Natural killer cell (primary cell): ENCODE data around the gene IL1RAPL2. TPM values are rescaled to one million over a fixed set of nuclear protein-coding genes. Genes with fewer than 3 reads are reported as not detected.

Source experiments
- ATAC-seq, 3 donors: fragments of 150-1000 bp in 2 of 3; fragments of 200-7000 bp in 1 of 3; cut with Tn5 transposase; 1 replicate in 1 of 3; 2 replicates in 2 of 3; pipeline ENCODE4 v1.10.0; 2021; ENCODE audit warnings: mild to moderate bottlenecking in 2 of 3, moderate library complexity in 2 of 3
- DNase-seq, 2 donors: peaks; one replicate each; pipeline versions ENCODE4 v3.0.0 to v3.0.0-alpha.2; 2013 to 2021; ENCODE audit warnings: mixed read lengths in 1 of 2
- H3K27ac ChIP-seq: one replicate; pipeline ENCODE4 v1.5.1; 2013; ENCODE audit warnings: mild to moderate bottlenecking, low read length
- H3K27me3 ChIP-seq: one replicate; pipeline ENCODE4 v1.6.1; 2013; ENCODE audit warnings: low read length; ENCODE audit not compliant: control insufficient read depth, insufficient read depth
- H3K36me3 ChIP-seq: one replicate; pipeline ENCODE4 v1.6.1; 2013; ENCODE audit warnings: low read length; ENCODE audit not compliant: control insufficient read depth, insufficient read depth
- H3K4me1 ChIP-seq: one replicate; pipeline ENCODE4 v1.6.1; 2013; ENCODE audit warnings: low read length; ENCODE audit not compliant: control insufficient read depth, insufficient read depth
- H3K4me3 ChIP-seq: one replicate; pipeline ENCODE4 v1.5.1; 2013; ENCODE audit warnings: low read length
- H3K9me3 ChIP-seq: one replicate; pipeline ENCODE4 v1.6.1; 2013; ENCODE audit warnings: low read length; ENCODE audit not compliant: control insufficient read depth, insufficient read depth
- H3K27ac Mint-ChIP-seq, 2 donors: one replicate each; pipeline ENCODE4 v1.8.0; 2022; ENCODE audit warnings: mild to moderate bottlenecking in 2 of 2, mixed read lengths in 2 of 2, moderate library complexity in 1 of 2
- H3K27me3 Mint-ChIP-seq, 2 donors: one replicate each; pipeline ENCODE4 v1.8.0; 2022; ENCODE audit warnings: low read depth in 2 of 2, mixed read lengths in 2 of 2
- H3K36me3 Mint-ChIP-seq: one replicate; pipeline ENCODE4 v1.8.0; 2022; ENCODE audit warnings: mixed read lengths
- H3K4me1 Mint-ChIP-seq, 2 donors: one replicate each; pipeline ENCODE4 v1.8.0; 2022; ENCODE audit warnings: mixed read lengths in 2 of 2
- H3K4me3 Mint-ChIP-seq: one replicate; pipeline ENCODE4 v1.8.0; 2022; ENCODE audit warnings: mild to moderate bottlenecking, moderate library complexity, mixed read lengths
- H3K9me3 Mint-ChIP-seq, 2 donors: one replicate each; pipeline ENCODE4 v1.8.0; 2022; ENCODE audit warnings: mixed read lengths in 2 of 2
- CTCF ChIP-seq: fragments of 200-600 bp; IDR thresholded peaks from one replicate; pipeline ENCODE4 v1.8.0; 2022; ENCODE audit warnings: antibody characterized with exemption
- WGBS: methylation state at CpG from one replicate; pipeline ENCODE4 v1.1.7; 2013; ENCODE audit warnings: missing lambda C conversion rate; ENCODE audit not compliant: insufficient coverage; 5-methylcytosine and 5-hydroxymethylcytosine counted together
- intact Hi-C: fragments of 100-400 bp; cut with micrococcal nuclease; formaldehyde crosslinking; loops from one replicate; pipeline ENCODE4 v1.14.2; 2022
- total RNA-seq, 4 donors: library from RNA; stranded (reverse); fragments of 120-200 nt in 1 of 4; gene quantifications; one replicate each; pipeline versions ENCODE4 v1.2.3 to v1.2.4, GENCODE V29; 2013 to 2022

IL1RAPL2 gene
- total RNA-seq, 3 donors from 2014 or later (not counting 1 experiment from before 2014, with no cell fraction given), result not detected

DNA sequence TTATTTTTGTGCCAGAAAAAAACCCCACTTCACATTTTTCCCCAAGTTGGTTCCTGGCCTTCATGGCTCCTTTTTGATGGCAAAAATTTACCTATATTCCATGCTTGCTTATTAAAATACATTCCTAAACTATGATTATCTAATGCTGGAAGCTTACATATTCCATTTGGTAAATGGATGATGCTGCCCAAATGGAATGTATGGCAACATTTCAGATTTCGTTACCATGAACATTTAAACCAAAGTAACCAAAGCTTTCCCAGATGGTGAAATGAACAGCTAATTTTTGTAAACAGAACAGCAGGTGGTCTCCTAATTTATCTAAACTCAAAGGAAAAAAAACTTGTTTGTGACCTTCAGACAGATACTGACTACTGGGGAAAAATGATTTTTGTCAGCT, 765.2 kb downstream of the IL1RAPL2 start:
- Histone ChIP-seq H3K4me1 (no peaks in the 10 kb centered on the region), H3K27ac (no peak overlapping the region), H3K4me3 (no peak overlapping the region), H3K36me3 (no peaks in the 10 kb centered on the region), H3K9me3 (no peaks in the 10 kb centered on the region), H3K27me3 (no peaks in the 10 kb centered on the region)
- no CpG with 5 or more reads among the region's 1 CpG for WGBS
- Mint-ChIP-seq H3K4me3 (no peak overlapping the region), H3K36me3 (no peaks in the 10 kb centered on the region), H3K27ac (no peak overlapping the region), H3K9me3 (peaks cover 3 to 4% of the 10 kb centered on the region in 2 donors), H3K27me3 (no peaks in the 10 kb centered on the region), H3K4me1 (no peaks in the 10 kb centered on the region)
- TF ChIP-seq CTCF, result no peak
- ATAC-seq (no peak), DNase-seq (no peak)
- intact Hi-C loops, result no loop called here

DNA sequence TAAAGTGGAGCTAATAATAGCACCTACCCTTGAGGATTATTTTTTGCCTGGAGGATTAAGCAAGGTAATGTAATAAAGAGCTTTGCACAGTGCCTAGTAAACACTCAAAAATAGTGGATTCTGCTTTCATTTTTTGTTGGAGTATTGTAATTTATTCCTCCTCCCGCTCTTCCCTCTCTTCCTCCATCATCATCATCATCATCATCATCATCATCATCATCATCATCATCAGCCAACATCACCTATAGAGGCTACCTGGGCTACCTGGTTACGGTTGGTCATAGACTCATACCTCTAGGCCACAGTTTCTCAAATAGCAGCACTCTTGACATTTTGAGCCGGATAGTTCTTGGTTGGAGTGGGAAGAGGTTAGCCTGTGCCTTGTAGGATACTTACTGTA, 781.4 kb downstream of the IL1RAPL2 start:
- peaks cover 3 to 5% of the 10 kb centered on the region in 2 donors for H3K9me3 Mint-ChIP-seq
- no peaks in the 10 kb centered on the region for H3K27me3 Mint-ChIP-seq
- DNase-seq (no peak), ATAC-seq (no peak)
- Histone ChIP-seq H3K36me3 (no peaks in the 10 kb centered on the region), H3K27ac (no peak overlapping the region), H3K4me1 (no peaks in the 10 kb centered on the region), H3K27me3 (no peaks in the 10 kb centered on the region), H3K4me3 (no peak overlapping the region), H3K9me3 (peaks cover 2% of the 10 kb centered on the region)
- no peaks in the 10 kb centered on the region for H3K4me1 Mint-ChIP-seq
- TF ChIP-seq CTCF, result no peak
- H3K36me3 Mint-ChIP-seq, result no peaks in the 10 kb centered on the region
- WGBS, result 100% methylated on average over 1 of the region's 3 CpGs
- H3K4me3 Mint-ChIP-seq, result no peak overlapping the region
- intact Hi-C loops, result no loop called here
- no peak overlapping the region for H3K27ac Mint-ChIP-seq

- ATAC-seq, result no peak
These were observed 783.5 kb downstream of the IL1RAPL2 start for GRCh38 chrX:105349476-105349875.

More at GRCh38 chrX:105349476-105349875, 783.5 kb downstream of the IL1RAPL2 start:
- H3K4me3 ChIP-seq, result no peak overlapping the region
- H3K27ac Mint-ChIP-seq, result no peak overlapping the region
- peaks cover 3 to 5% of the 10 kb centered on the region in 2 donors for H3K9me3 Mint-ChIP-seq
- no peaks in the 10 kb centered on the region for H3K4me1 Mint-ChIP-seq
- intact Hi-C loops, result no loop called here
- no peak for DNase-seq
- peaks cover 2% of the 10 kb centered on the region for H3K9me3 ChIP-seq
- H3K36me3 ChIP-seq, result no peaks in the 10 kb centered on the region
- H3K27me3 ChIP-seq, result no peaks in the 10 kb centered on the region
- no peaks in the 10 kb centered on the region for H3K36me3 Mint-ChIP-seq
- H3K27me3 Mint-ChIP-seq, result no peaks in the 10 kb centered on the region
- TF ChIP-seq CTCF, result no peak
- no peak overlapping the region for H3K27ac ChIP-seq
- no peaks in the 10 kb centered on the region for H3K4me1 ChIP-seq
- no peak overlapping the region for H3K4me3 Mint-ChIP-seq
